NCI-H82 (cell line): ENCODE measurements around the gene CACNA2D1.

Experiments used
- DNase-seq: peaks from one replicate; lab custom pipeline; 2025; lab: John Stamatoyannopoulos, UW

Gene CACNA2D1

DNA sequence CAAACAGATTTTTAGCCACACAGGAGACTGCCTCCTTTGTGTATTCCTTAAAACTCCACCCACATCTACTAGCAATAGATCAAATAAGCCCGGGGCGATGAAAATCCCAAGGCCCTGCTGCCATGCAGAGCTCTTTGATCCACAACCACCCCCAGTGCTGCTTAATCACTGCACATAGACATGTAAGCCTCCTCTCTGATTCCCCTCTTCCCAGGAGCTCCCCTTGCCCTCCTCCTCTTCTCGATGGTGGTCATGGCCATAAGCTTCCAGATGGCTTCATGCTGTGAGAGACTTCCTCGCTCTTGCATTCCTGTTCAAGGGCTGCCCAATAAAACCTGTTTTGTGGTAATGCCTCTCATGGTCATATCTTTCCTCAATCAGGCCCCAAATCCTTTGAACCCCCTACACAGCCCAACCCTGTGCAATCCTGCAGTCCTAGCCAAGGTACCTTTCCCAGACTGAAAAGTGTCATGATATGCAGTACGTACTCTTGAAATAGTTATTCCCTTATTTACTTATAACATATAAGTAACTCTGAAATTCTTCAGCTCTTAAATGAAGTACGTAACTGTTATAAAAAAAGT, 158.5 kb downstream of the CACNA2D1 start:
- DNase-seq = peak; percentile 33

DNA sequence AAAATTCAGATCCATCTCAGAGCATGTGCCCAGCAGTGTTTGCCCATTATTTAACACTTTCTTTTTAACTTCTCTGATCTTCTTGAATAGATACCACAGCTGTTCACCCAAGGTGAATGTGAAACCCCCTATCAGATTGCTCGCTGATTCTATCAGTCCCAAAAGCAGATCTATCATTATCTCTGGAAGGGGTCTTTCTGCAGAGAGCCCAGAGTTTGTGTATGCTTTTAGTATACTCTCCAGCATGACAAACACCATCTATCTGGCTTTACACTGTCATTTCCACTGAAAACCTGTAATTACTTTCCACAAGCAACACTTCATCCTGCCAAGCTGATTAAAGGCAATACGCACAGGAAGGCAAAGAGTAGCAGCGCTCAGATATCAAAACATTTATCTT, 168.2 kb downstream of the CACNA2D1 start:
- peak; percentile 61 for DNase-seq

DNA sequence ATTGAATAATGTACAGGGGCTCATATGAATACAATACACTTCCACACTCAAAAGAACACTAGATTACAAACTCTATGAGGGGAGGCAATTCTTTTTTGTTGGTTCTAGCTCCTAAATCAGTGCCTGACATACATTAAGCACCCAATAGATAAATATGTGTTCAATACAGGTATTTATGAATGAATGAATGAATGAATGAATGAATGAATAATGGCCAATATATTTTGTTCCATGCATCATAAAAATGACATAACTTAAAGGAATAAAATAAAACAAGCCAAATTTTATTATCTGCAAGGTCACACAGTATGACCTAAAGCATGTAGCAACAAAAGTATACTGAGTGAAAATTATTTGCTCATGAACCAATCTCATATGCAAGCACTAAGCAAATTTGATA, 168.9 kb downstream of the CACNA2D1 start:
- no peak for DNase-seq

DNA sequence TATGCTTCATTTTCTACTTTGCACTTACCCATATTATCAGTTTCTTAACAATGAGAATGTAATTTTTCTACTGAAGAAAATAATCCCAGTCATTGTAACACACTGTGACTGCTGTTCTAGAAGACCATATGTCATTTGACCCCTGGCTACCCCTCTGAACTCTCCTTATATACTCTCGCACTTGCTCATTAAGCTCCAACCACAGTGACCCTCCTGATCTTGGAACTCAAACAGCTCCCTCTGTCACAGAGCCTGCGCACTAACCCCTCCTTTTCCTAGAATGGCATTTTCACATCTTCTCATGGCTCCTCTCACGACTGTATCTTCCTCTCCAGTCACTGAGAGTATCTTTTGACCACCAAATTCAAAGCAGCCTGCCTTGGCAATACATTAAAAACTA, 169.7 kb downstream of the CACNA2D1 start:
- peak; percentile 75 for DNase-seq

DNA sequence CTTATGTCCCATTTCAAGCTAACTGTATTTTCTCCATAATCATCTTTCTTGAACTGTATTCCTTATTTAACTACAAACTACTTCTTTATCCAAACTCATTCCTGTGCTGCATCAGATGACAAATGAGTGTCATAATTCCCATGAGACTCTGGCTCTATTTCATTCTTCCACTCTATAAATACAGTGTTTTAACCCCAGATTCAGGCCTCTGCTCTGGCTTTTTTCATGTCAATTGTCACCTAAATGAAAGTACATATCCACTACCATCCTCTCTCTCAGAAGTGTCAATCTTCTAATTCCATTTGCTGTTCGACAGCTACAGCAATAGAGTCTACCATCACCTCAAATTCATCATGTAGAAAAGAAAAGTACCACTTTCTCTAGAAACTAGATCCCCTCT, 172.7 kb downstream of the CACNA2D1 start:
- no peak for DNase-seq

DNA sequence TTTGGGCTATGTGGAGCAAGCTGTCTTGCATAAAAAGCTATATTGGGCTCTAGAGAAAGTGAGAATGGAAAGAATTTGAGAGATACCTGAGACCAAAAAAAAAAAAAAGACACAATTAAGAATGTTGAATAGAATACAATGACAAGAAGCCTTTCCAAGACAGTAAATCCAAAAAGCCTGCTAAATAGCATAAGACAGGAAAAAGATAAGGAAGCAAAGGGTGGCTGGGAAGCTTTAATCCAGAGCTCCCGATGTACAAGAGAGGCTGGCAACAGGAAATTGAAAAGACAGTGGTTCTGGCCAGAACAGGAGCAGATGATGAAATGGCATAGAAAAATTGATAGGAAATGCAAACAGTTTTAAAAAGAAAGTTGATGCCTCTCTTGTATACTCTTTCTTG, 174.9 kb downstream of the CACNA2D1 start:
- DNase-seq = no peak

DNA sequence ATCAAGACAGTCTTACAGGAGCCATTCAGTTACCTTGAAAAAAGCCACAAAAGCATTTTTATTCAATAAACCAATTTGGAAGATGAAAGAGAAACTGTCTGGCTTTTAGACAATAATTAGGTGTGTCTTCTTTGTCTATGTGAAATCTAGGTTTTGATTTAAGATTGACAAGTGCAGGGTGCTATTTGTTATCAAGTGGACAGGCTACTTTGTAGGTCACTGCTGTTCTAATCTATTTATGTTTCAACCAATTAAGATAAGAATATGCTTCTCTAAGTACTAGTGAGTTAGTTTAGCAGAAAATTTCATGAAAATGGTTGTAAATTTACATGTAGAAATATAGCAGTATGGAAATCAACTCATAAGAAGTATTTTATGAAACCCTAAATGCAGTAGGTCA, 177.5 kb downstream of the CACNA2D1 start:
- DNase-seq = no peak

DNA sequence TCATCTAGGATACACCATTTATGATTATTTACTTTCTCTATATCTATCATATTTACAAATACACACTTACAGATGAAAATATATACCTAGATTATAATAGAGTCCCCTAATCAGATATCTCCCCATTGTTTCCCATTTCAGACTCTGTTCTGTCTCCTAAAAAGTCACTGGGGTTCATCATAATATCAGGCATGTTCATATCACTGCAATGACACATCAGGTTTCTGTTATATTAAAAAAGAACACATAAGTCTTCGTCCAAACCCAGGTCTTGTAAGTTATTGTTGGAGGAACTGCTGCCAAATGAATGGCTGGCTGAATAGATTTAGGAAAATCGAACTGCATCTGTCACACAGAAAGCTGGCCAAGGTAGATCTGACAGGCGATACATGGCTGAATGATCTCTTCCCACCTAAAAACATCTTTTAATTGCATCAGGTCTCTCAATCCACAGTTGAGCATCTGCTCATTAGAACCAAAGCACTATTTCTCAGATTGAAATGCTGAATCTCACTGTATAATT, 178.7 kb downstream of the CACNA2D1 start:
- DNase-seq = peak; percentile 85

DNA sequence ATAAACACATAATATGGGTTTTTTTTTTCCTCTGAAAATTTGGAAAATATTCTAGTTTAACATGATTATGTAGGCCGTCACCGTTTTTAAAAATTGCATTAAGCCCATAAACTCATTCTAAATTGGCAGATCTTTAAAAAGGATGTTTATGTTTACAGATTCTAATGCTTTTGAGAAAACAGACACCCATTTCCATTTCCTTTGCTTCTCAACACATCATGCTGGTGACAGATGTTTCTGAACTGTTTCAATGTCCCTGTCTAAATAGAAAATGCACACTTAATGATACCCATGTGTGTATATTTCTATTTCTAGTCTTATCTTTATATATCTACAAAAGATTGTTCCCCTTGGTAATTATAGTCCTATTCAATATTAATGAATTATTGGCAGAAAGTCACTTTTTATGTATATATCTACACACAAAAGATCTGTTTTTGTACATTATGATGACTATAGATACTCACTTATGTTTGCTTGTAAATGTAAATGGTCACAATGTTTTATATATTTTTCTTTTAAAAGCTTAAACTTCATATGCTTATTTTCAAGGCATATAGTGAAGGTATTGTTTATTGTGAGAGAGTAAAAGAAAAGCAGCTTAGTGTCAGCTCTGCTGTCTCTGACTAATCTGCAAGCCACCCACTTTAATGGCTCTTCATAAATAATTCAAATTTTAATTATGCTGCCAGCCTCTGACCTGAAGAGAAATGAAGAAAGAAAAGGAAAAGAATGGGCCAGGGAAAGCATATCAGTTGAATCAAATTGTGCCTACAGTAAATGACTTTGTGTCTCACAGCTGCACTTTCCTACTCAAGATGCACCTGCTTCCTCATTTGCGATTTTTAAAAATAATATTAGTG, 179.4 kb downstream of the CACNA2D1 start:
- peak; percentile 61 for DNase-seq

DNA sequence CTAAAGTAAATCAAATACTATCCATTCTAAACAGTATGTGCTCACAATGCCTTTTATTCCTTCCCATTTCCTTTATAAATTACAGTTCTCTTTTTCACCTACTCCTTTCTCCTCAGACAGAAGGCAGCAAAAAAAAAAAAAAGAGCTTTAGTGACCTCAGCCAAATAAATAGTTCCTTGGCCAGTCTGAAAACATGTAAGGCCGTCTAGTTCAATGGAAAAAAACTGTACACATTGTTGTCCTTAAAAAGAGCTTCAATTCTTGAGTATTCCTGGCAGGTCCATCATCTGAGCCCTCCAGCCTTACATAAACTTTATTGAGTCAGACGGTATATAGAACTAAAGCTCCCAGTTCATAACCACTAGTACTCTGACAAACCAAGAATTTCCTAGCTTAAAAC, 185.4 kb downstream of the CACNA2D1 start:
- no peak for DNase-seq

DNA sequence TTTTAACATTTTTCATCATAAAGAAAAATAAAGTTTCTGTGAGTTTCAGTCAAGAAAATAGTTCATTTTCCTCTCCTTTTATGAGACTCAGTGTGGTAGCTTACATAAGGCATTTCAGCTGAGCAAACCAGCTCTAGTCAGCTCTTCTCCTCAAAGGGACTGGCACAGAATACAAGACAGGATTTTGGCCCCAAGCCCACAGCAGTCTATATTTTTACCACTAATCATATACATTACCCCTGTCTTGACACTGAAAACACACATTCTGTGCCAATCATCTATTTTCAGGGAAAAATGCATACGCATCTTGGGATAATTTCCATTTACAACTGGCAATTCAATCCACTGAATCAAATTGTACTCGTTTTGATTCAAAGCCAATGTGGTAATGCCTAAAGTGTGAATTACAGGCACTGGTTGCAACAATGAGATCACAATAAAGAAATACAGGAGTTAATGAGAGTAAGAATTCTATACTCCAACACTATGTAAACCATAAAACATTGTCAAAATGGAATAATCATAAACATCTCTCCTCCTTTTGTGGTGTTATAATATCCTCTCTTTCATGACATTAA, 186.4 kb downstream of the CACNA2D1 start:
- DNase-seq = no peak

DNA sequence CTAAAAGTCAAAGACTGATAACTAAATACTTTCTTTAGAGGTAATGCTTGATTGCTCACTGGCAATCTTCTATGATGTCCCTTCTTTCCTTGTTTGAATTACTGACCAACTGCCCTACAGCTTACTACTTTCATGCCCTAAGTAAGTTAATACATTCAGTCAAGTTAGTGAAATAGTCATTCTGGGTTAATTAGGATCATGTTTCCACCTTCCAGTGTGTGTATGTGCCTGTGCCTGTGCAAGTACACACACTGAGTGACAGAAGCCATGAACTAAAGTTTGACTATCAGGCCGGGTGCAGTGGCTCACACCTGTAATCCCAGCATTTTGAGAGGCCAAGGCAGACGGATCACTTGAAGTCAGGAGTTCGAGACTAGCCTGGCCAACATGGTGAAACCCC, 187.9 kb downstream of the CACNA2D1 start:
- DNase-seq = no peak

DNA sequence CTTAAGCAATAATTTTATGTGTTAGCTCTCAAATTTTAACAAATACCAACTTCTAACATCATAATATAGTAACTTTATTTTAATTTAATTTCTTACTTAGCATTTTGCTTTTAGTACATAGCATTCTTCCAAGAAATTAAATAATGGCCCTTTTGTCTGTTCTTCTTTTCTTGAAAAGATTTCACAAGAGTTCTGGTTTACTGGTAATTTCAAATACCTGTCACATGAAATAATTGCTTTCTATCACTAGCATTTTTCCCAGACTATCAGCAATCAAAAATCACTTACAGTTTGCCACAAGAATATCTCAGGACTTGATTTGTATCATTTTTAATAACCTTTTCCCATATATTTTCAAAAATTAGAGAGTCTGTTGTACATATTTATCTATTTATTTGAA, 193.0 kb downstream of the CACNA2D1 start:
- no peak for DNase-seq

DNA sequence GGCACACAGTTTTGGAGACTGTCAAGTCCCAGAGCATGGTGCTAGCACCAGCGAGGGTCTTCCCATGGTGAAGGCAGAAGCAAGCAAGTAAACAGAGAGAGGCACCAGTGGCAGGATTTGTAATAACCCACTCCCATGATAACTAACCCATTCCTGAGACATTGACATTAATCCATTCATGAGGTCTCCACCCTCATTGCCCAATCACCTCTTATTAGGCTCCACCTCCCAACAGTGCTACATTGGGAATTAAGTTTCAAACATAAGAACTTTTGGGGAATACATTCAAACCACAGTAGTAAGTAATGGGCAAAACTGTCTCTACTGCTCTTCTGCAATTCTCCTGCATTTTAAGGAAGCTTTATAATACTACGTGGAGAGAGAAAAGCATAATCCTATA, 193.6 kb downstream of the CACNA2D1 start:
- DNase-seq = no peak

DNA sequence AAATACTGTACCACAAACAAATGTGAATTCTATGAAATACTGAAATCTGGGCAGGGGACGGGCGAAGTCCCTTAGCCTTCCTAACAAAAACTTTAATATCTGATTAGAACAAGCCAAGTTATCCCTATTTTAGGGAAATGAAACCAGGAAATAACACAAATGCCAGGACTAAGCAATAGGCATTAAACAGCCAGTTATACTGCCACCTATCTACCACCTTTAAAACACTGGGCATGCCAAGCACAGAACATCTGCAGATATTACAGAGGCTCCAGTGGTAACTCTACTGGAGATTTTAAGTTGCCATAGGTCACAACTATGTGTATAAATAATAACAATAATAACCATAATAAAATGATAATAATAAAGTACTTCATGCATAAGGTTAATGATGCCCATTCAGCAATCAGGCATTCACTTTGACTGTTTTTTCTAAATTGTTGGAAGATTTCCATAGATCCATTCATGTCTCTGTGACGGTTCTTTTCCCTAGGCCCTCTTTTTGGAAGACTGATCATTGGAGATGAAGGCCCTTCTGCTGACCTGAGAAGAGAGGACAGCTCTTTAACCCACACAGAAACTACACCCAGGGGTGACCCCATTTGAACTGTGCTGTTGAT, 195.7 kb downstream of the CACNA2D1 start:
- DNase-seq = peak; percentile 36

DNA sequence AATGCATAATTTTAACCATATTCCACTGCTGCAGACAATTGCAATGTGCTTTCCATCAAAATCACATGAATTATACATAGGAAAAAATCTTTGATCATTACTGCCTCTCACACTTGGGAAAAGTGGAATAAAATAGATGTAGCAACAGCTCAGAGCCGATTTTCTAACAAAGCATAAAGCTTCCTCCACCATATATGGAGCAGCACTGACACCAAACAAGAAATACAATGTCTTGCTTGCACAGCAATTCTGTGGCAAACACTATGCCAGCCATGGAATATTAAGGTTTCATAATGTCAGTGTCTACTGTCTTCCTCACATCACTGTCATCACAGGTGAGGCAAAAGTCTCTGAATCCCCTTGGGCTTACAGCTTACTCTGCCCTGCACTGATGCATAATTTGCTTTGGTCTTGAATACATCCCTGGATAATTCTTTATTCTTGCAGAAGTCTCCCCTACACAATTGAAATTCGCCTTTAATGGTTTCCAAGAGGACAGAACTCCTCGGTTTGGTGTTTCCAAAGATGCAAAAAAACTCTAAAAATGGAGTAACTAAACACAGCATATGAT, 198.5 kb downstream of the CACNA2D1 start:
- peak; percentile 49 for DNase-seq

DNA sequence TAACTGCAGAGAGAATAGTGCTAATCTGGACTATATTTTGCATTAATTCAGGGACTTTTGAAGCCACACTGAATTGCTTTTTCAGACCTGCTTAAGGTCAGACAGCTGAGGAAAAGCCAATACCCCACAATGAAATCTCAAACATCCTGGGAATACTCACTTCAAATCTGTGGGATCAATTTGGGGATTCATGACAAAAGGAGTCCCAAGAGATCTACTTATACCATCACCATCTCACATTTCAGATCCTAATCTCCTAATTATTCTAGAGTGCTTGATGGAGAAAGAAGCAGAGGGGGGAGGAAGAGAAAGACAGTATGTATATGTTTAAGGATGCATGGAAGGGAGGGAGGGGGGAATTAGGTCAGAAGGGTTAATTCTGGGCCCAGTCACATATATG, 202.2 kb downstream of the CACNA2D1 start:
- DNase-seq = peak; percentile 97

DNA sequence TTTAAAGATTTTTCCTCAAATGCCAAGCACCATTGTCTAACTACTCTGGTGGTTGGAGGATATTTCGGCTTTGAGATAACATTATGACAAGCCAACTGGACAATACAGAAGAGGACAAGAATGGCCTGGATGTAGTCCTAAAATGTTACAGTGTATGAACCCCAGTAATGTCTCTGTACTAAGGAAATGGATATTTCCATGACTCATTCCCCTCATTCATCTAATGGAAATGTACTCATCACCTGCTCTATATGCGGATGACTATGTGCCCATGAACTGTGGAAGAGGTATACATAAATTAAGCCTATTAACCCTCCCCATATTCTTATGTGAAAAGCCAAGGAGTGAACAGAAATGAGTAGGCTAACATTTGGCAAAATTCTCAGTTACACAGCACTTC, 207.9 kb downstream of the CACNA2D1 start:
- peak; percentile 23 for DNase-seq

DNA sequence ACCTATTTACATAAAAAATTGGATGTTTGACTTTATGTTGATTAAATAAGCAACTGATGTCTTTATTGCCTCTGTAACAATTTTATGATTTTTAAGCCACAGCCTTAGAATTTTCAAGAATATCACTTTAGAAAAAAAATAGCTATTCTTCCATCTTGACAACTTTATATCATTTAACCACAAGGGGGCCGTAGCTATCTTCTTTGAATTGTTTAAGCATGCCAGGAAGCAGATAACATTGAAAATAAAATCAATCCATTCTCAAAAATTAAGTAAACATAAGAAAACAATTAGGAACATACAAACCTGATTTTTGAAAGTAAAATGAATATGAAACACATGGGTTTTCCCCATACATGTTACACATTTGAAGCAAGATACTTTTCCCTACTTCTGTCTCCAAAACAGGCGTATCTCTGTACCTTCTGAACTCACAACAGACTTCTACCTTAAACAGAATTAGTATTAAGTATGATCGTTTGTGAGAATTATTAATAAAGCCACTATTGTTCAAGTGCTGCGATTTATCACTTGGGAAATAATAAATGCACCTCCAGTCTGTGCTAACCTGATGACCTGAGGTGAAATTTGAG, 209.0 kb downstream of the CACNA2D1 start:
- peak; percentile 70 for DNase-seq

DNA sequence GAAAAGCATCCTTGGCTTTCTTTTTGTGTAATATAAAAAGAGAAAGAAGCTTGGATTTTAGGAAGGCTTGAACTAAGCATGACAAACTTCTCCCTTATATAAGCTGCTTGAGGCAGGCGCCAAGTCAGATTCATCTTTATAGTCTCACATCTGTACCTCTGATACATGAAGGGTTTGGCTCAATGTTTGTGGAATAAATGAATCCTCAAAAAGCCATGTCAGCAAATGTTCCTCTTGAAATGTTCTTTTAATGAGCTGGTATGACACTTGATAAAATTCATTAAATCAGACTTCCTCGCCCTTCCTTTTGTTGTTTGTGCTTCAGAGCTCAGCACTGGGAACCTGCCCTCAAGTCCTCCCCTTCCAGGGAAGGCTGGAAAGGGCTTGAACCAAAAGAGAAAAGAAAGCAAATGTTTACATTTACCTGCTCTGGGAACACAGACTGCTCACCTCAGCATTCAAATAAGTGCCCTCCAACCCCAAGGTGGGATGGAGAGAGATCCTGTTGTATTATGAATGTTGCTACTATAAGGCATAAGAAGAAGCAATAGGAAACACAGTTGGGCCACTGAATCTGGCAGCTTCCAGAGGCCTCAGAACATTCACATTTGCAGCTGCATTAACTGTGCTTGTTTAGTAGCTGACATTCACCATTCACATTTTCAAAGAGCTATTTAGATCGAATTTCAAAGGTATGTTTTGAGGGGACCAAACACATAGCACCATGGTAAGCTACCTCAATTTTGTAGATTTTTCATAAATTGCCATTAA, 212.6 kb downstream of the CACNA2D1 start:
- DNase-seq = no peak

DNA sequence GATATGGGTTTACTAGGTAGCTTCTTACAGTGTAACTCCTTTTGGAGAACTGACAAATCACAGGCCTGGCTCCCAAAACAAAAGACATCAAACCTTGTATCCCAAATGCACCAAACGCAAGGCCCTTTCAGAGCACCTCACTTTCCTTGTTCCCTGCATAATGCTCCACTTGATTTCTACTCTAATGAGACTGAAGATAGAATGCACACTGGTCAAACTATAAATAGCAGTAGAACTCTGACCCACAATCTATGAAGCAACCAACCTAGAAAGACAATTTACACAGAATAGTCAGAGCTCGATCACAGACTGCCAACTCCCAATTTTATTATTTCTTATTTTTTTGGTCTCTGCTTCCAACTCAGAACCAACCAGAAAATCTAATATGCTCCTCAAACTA, 214.4 kb downstream of the CACNA2D1 start:
- DNase-seq = no peak
